Endodermal cell (in vitro differentiated cells): ENCODE measurements around the gene CASP5. TPM values are rescaled to one million over a fixed set of nuclear protein-coding genes. Genes with fewer than 3 reads are reported as not detected.

ENCODE experiments used
- DNase-seq: peaks from one replicate; pipeline ENCODE4 v3.0.0-alpha.2; 2017
- H3K27ac ChIP-seq: 2 replicates; pipeline ENCODE4 v1.5.1; 2013; ENCODE audit warnings: mild to moderate bottlenecking, low read depth, low read length, moderate library complexity
- H3K27me3 ChIP-seq: 2 replicates; pipeline ENCODE4 v1.6.1; 2013; ENCODE audit warnings: mild to moderate bottlenecking, low read length, moderate library complexity; ENCODE audit not compliant: insufficient read depth, control insufficient read depth, poor library complexity, severe bottlenecking
- H3K36me3 ChIP-seq: 2 replicates; pipeline ENCODE4 v1.7.0; 2013; ENCODE audit warnings: mild to moderate bottlenecking, low read length, moderate library complexity; ENCODE audit not compliant: control insufficient read depth, insufficient read depth
- H3K4me1 ChIP-seq: one replicate; pipeline ENCODE4 v1.7.0; 2013; ENCODE audit warnings: low read length; ENCODE audit not compliant: control insufficient read depth, insufficient read depth
- H3K4me3 ChIP-seq: 2 replicates; pipeline ENCODE4 v1.5.1; 2013; ENCODE audit warnings: mild to moderate bottlenecking, low read length, moderate library complexity
- H3K9ac ChIP-seq: 2 replicates; pipeline ENCODE4 v1.6.1; 2013; ENCODE audit warnings: mild to moderate bottlenecking, low read length, moderate library complexity; ENCODE audit not compliant: poor library complexity, severe bottlenecking; ENCODE audit errors: extremely low read depth
- H3K9me3 ChIP-seq: 2 replicates; pipeline ENCODE4 v1.6.1; 2013; ENCODE audit warnings: mild to moderate bottlenecking, low read length, moderate library complexity; ENCODE audit not compliant: control insufficient read depth
- H3K27ac Mint-ChIP-seq: 2 replicates; pipeline ENCODE4 v1.8.0; 2020; ENCODE audit warnings: mixed read lengths
- H3K27me3 Mint-ChIP-seq: 2 replicates; pipeline ENCODE4 v1.8.0; 2021; ENCODE audit warnings: mild to moderate bottlenecking, mixed read lengths; ENCODE audit not compliant: insufficient read depth
- H3K36me3 Mint-ChIP-seq: 2 replicates; pipeline ENCODE4 v1.8.0; 2020; ENCODE audit warnings: low read depth, mixed read lengths
- H3K4me1 Mint-ChIP-seq: 2 replicates; pipeline ENCODE4 v1.8.0; 2020; ENCODE audit warnings: mixed read lengths
- H3K4me3 Mint-ChIP-seq: 2 replicates; pipeline ENCODE4 v1.8.0; 2020; ENCODE audit warnings: mild to moderate bottlenecking, moderate library complexity, mixed read lengths
- H3K9me3 Mint-ChIP-seq: 2 replicates; pipeline ENCODE4 v1.8.0; 2020; ENCODE audit warnings: mild to moderate bottlenecking, mixed read lengths
- WGBS, 2 experiments: methylation state at CpG; one replicate each; pipeline versions ENCODE4 v1.1.5 to v1.1.7; 2013; ENCODE audit warnings: missing lambda C conversion rate in 2 of 2, mixed read lengths in 1 of 2; ENCODE audit not compliant: insufficient coverage in 1 of 2, insufficient read length in 1 of 2; 5-methylcytosine and 5-hydroxymethylcytosine counted together
- total RNA-seq, 2 donors: library from RNA; stranded (reverse); fragmentation: NEBNext Ultra II Directional in 1 of 2; extraction: Animal tissue kit (Norgen Biotek cat#: 25700) in 1 of 2; gene quantifications; 2 replicates in 1 of 2; 3 replicates in 1 of 2; pipeline ENCODE4 v1.2.1, GENCODE V29; 2021
- TF ChIP-seq, protein P1 (sequence below): fragments of 200-600 bp; sonication (generic); conservative IDR thresholded peaks from 2 replicates; pipeline ENCODE4 v1.5.0; 2021; ENCODE audit warnings: antibody characterized with exemption, mild to moderate bottlenecking

CASP5 gene
- total RNA-seq, 2 donors from 2014 or later: not detected

GRCh38 chr11:105007463-105007862 lies 15.5 kb downstream of the CASP5 start:
- H3K4me3 Mint-ChIP-seq: no peak overlapping the region
- H3K36me3 ChIP-seq: no peaks in the 10 kb centered on the region
- no peak overlapping the region for H3K27ac ChIP-seq
- TF ChIP-seq, protein P1, sequence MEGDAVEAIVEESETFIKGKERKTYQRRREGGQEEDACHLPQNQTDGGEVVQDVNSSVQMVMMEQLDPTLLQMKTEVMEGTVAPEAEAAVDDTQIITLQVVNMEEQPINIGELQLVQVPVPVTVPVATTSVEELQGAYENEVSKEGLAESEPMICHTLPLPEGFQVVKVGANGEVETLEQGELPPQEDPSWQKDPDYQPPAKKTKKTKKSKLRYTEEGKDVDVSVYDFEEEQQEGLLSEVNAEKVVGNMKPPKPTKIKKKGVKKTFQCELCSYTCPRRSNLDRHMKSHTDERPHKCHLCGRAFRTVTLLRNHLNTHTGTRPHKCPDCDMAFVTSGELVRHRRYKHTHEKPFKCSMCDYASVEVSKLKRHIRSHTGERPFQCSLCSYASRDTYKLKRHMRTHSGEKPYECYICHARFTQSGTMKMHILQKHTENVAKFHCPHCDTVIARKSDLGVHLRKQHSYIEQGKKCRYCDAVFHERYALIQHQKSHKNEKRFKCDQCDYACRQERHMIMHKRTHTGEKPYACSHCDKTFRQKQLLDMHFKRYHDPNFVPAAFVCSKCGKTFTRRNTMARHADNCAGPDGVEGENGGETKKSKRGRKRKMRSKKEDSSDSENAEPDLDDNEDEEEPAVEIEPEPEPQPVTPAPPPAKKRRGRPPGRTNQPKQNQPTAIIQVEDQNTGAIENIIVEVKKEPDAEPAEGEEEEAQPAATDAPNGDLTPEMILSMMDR: no peak
- H3K9me3 Mint-ChIP-seq: no peaks in the 10 kb centered on the region
- no peak overlapping the region for H3K4me3 ChIP-seq
- no peaks in the 10 kb centered on the region for H3K9me3 ChIP-seq
- H3K4me1 Mint-ChIP-seq: peaks cover 8% of the 10 kb centered on the region
- no peak overlapping the region for H3K27ac Mint-ChIP-seq
- H3K4me1 ChIP-seq: peaks cover 6% of the 10 kb centered on the region
- no peak for DNase-seq
- no peaks in the 10 kb centered on the region for H3K27me3 Mint-ChIP-seq
- no peaks in the 10 kb centered on the region for H3K27me3 ChIP-seq
- no peaks in the 10 kb centered on the region for H3K36me3 Mint-ChIP-seq
- no peak overlapping the region for H3K9ac ChIP-seq

- WGBS, 2 experiments: 90 to 100% methylated on average over 1 to 3 of the region's 3 CpGs
- Histone ChIP-seq H3K4me3 (no peak overlapping the region), H3K27ac (no peak overlapping the region), H3K36me3 (no peaks in the 10 kb centered on the region), H3K27me3 (no peaks in the 10 kb centered on the region), H3K9ac (no peak overlapping the region), H3K9me3 (no peaks in the 10 kb centered on the region), H3K4me1 (peaks cover 6% of the 10 kb centered on the region)
- DNase-seq: no peak
- Mint-ChIP-seq H3K27ac (peak overlapping the region; percentile 24), H3K36me3 (no peaks in the 10 kb centered on the region), H3K9me3 (no peaks in the 10 kb centered on the region), H3K27me3 (no peaks in the 10 kb centered on the region), H3K4me3 (no peak overlapping the region), H3K4me1 (peaks cover 4% of the 10 kb centered on the region)
- TF ChIP-seq, protein P1: no peak
Measured at GRCh38 chr11:105005451-105005845, 17.5 kb downstream of the CASP5 start.

- Mint-ChIP-seq H3K9me3 (no peaks in the 10 kb centered on the region), H3K4me1 (peaks cover 2% of the 10 kb centered on the region), H3K4me3 (no peak overlapping the region), H3K36me3 (no peaks in the 10 kb centered on the region), H3K27ac (no peak overlapping the region), H3K27me3 (no peaks in the 10 kb centered on the region)
- 88% methylated on average over 2 of the region's 3 CpGs; no CpG with 5 or more reads in 1 of the 2 experiments for WGBS, 2 experiments
- Histone ChIP-seq H3K9me3 (no peaks in the 10 kb centered on the region), H3K27ac (no peak overlapping the region), H3K4me1 (peaks cover 6% of the 10 kb centered on the region), H3K27me3 (no peaks in the 10 kb centered on the region), H3K36me3 (no peaks in the 10 kb centered on the region), H3K9ac (no peak overlapping the region), H3K4me3 (no peak overlapping the region)
- DNase-seq: no peak
- TF ChIP-seq, protein P1: no peak
Measured at GRCh38 chr11:105004021-105004420, 18.9 kb downstream of the CASP5 start.
